Gastroesophageal sphincter (tissue), 3 donors: ENCODE results near the gene VEGFA.

Experiments
- POLR2AphosphoS5 ChIP-seq: sonication (generic); formaldehyde crosslinking; IDR thresholded peaks from one replicate; pipeline ENCODE4 v1.6.1; 2017; ENCODE audit warnings: antibody characterized with exemption
- TF ChIP-seq, protein P1 (sequence below), 4 experiments: fragments of 200-600 bp in 2 of 4; fragments of 450-650 bp in 2 of 4; sonication (generic) in 1 of 4; IDR thresholded peaks; one replicate each; pipeline ENCODE4 v1.5.1; 2017 to 2019; ENCODE audit warnings: antibody characterized with exemption in 4 of 4, mild to moderate bottlenecking in 2 of 4, moderate library complexity in 2 of 4

DNA sequence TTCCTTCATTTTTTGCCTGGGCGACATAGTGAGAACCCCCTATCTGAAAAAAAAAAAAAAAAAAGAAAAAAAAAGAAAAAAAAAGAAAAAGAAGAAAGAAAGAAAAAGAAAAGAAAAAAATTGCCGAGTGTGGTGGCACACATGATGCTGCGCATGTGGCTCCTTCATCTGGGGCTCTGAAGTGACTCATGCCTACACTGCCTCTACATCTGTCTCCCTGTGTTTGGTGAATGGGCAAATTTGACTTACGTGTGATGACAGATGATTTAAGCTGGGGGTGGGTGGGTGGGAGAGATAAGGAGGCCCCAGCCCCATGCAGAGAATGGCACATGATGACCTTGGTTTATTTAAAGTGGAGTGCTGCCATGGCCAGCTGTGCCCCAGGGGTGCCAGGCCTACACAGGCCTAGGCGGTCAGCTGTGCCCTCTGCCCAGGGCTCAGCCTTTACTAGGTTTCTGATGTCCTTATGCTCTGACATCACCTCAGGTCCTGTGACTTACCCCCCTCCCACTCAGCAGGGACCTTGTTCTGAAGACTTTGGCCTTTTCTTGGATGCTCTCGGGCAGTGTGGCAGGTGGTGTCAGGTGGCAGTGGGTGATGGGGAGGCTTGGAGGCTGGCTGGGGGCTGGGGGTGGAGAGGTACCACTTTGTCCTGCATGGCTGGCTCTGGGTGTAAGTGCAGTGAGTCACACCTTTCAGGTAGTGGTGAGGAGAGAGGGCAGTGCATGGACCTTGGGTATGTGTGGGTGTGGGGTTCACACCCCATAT lies 41.1 kb downstream of the VEGFA start:
- TF ChIP-seq, protein P1, sequence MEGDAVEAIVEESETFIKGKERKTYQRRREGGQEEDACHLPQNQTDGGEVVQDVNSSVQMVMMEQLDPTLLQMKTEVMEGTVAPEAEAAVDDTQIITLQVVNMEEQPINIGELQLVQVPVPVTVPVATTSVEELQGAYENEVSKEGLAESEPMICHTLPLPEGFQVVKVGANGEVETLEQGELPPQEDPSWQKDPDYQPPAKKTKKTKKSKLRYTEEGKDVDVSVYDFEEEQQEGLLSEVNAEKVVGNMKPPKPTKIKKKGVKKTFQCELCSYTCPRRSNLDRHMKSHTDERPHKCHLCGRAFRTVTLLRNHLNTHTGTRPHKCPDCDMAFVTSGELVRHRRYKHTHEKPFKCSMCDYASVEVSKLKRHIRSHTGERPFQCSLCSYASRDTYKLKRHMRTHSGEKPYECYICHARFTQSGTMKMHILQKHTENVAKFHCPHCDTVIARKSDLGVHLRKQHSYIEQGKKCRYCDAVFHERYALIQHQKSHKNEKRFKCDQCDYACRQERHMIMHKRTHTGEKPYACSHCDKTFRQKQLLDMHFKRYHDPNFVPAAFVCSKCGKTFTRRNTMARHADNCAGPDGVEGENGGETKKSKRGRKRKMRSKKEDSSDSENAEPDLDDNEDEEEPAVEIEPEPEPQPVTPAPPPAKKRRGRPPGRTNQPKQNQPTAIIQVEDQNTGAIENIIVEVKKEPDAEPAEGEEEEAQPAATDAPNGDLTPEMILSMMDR (IDR thresholded peaks at IDR 0.05): no peak
- TF ChIP-seq POLR2AphosphoS5: no peak
